ENCODE measurements around the gene MEPE. TPM values are rescaled to one million over a fixed set of nuclear protein-coding genes. Genes with fewer than 3 reads are reported as not detected.

The MEPE gene
- total RNA-seq, 1 experiment from 2014 or later: not detected

DNA sequence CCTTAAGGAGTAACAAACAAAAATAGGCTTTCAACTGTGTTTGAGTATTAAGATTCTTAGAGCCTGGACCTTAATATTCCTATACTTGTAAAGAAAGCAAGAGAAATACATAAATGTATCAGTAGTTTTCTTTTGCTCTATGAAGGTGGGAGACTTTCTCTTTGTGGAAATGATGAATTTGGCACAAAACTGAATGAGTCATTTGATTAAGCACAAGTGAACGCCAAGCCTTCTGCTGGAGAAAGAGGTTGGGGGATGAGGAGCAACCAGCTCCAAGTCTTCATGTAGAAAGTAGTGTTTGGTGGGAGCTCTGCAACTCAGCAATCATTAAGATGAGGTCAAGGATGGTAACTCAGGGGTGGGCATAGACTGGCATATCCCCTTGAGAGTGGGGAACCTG, 49.6 kb downstream of the MEPE start (continued):
- TF ChIP-seq, protein P1, sequence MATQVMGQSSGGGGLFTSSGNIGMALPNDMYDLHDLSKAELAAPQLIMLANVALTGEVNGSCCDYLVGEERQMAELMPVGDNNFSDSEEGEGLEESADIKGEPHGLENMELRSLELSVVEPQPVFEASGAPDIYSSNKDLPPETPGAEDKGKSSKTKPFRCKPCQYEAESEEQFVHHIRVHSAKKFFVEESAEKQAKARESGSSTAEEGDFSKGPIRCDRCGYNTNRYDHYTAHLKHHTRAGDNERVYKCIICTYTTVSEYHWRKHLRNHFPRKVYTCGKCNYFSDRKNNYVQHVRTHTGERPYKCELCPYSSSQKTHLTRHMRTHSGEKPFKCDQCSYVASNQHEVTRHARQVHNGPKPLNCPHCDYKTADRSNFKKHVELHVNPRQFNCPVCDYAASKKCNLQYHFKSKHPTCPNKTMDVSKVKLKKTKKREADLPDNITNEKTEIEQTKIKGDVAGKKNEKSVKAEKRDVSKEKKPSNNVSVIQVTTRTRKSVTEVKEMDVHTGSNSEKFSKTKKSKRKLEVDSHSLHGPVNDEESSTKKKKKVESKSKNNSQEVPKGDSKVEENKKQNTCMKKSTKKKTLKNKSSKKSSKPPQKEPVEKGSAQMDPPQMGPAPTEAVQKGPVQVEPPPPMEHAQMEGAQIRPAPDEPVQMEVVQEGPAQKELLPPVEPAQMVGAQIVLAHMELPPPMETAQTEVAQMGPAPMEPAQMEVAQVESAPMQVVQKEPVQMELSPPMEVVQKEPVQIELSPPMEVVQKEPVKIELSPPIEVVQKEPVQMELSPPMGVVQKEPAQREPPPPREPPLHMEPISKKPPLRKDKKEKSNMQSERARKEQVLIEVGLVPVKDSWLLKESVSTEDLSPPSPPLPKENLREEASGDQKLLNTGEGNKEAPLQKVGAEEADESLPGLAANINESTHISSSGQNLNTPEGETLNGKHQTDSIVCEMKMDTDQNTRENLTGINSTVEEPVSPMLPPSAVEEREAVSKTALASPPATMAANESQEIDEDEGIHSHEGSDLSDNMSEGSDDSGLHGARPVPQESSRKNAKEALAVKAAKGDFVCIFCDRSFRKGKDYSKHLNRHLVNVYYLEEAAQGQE (IDR thresholded peaks at IDR 0.05; ENCODE audit: low read depth): no peak
- TF ChIP-seq CBX3 (IDR thresholded peaks at IDR 0.05; ENCODE audit: low read depth): no peak
- TF ChIP-seq ZNF274 (IDR thresholded peaks at IDR 0.05; ENCODE audit: low read depth, low read length): no peak
- TF ChIP-seq, protein P2, sequence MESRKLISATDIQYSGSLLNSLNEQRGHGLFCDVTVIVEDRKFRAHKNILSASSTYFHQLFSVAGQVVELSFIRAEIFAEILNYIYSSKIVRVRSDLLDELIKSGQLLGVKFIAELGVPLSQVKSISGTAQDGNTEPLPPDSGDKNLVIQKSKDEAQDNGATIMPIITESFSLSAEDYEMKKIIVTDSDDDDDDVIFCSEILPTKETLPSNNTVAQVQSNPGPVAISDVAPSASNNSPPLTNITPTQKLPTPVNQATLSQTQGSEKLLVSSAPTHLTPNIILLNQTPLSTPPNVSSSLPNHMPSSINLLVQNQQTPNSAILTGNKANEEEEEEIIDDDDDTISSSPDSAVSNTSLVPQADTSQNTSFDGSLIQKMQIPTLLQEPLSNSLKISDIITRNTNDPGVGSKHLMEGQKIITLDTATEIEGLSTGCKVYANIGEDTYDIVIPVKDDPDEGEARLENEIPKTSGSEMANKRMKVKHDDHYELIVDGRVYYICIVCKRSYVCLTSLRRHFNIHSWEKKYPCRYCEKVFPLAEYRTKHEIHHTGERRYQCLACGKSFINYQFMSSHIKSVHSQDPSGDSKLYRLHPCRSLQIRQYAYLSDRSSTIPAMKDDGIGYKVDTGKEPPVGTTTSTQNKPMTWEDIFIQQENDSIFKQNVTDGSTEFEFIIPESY (IDR thresholded peaks at IDR 0.05; ENCODE audit: extremely low read depth, insufficient replicate concordance, low read length): no peak

DNA sequence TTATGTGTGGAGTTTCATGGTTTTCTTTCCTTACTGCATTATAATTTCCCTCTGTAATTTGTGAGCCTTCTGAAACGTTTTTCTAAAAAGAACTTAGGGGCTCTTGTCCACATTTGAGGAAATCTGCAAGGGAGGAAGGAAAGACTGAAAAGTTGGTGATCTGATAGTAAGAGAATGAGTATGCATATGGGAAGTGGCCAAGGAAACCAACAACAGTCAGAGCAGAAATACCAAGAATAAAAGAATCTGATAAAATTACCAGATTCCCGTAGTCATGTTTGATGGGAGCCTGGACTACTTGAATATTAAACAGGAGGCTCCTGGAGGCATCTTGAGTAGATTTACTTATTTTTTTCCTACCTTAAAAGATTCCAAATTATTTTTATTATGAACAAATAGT, 50.1 kb downstream of the MEPE start:
- H3K9me3 ChIP-seq (ENCODE audit: control insufficient read depth in 1 of 2, insufficient read depth in 1 of 2, low read depth in 1 of 2, low read length in 2 of 2): no peaks in the 10 kb centered on the region
- TF ChIP-seq, protein P2 (IDR thresholded peaks at IDR 0.05; ENCODE audit: extremely low read depth, insufficient replicate concordance, low read length): no peak
- no peak for TF ChIP-seq JUND (IDR thresholded peaks at IDR 0.05)
- TF ChIP-seq ELF1 (IDR thresholded peaks at IDR 0.05; ENCODE audit: borderline replicate concordance, low read depth): no peak
- no peak for TF ChIP-seq POLR2AphosphoS5 (IDR thresholded peaks at IDR 0.05; ENCODE audit: low read depth, low read length)
- no peak for TF ChIP-seq EGR1 (IDR thresholded peaks at IDR 0.05; ENCODE audit: low read depth)
- TF ChIP-seq, protein P1 (IDR thresholded peaks at IDR 0.05; ENCODE audit: low read depth): no peak
- no peak for TF ChIP-seq RAD21 (IDR thresholded peaks at IDR 0.05; ENCODE audit: low read depth)
- TF ChIP-seq SRF (IDR thresholded peaks at IDR 0.05; ENCODE audit: low read depth): no peak
- no peak overlapping the region for H3K27ac ChIP-seq (ENCODE audit: low read depth, low read length)
- ChIA-PET RAD21 (ENCODE audit: low non-redundant PET in 1 of 2, low total read pairs in 2 of 2, uncharacterized antibody in 2 of 2, unreplicated experiment in 2 of 2) (no interaction called here), CTCF (no interaction called here), POLR2A (no interaction called here)
- H3K27me3 ChIP-seq (ENCODE audit: insufficient read depth, low read length): no peaks in the 10 kb centered on the region
- no TSS peak for BruUV-seq (replicated peaks)
- no peaks in the 10 kb centered on the region for H4K20me1 ChIP-seq (ENCODE audit: insufficient read depth)
- no peak overlapping the region for H3K9ac ChIP-seq (ENCODE audit: low read length)
- no peak overlapping the region for H3K4me2 ChIP-seq (ENCODE audit: low read length)
- H3K36me3 ChIP-seq (ENCODE audit: control insufficient read depth in 1 of 2, insufficient read depth in 2 of 2, low read length in 2 of 2): no peaks in the 10 kb centered on the region
- H3K79me2 ChIP-seq (ENCODE audit: insufficient read depth, low read length): no peaks in the 10 kb centered on the region
- intact Hi-C loops (cut with micrococcal nuclease): no loop called here
- ATAC-seq: no peak
- no peak overlapping the region for H3K4me3 ChIP-seq (replicated peaks in 1 of 2; ENCODE audit: low read depth in 1 of 2, low read length in 2 of 2)
- H3K9me2 ChIP-seq (ENCODE audit: insufficient read depth): no peaks in the 10 kb centered on the region
- H2AFZ ChIP-seq (ENCODE audit: low read depth, low read length, poor library complexity, severe bottlenecking): no peak overlapping the region
- H3K4me1 ChIP-seq (ENCODE audit: control insufficient read depth in 1 of 2, insufficient read depth in 2 of 2, low read length in 2 of 2): no peaks in the 10 kb centered on the region
- DNase-seq (ENCODE audit: low read depth, low spot score): no peak
